WTC11 (cell line): Measurements from ENCODE around the gene KIF19. TPM values are rescaled to one million over a fixed set of nuclear protein-coding genes. Genes with fewer than 3 reads are reported as not detected.

ENCODE experiments used
- ATAC-seq: fragments of 200-7000 bp; cut with Tn5 transposase; 2 replicates; pipeline ENCODE4 v1.10.0; 2021; ENCODE audit warnings: mild to moderate bottlenecking, moderate library complexity
- CTCF ChIA-PET: fragments of 300-600 bp; sonication (Branson Sonifier 250); formaldehyde crosslinking; loops from one replicate; lab custom pipeline; 2021; ENCODE audit warnings: antibody characterized with exemption; lab: Charles Lee
- POLR2A ChIA-PET: fragments of 350-600 bp; sonication (Branson Sonifier 250); formaldehyde crosslinking; loops from one replicate; lab custom pipeline; 2021; ENCODE audit warnings: antibody characterized with exemption; lab: Charles Lee
- DNase-seq: peaks from one replicate; pipeline ENCODE4 v3.0.0; 2021; ENCODE audit warnings: low spot score
- H3K27ac Mint-ChIP-seq: 2 replicates; pipeline ENCODE4 v1.8.0; 2021; ENCODE audit warnings: mixed read lengths
- H3K27me3 Mint-ChIP-seq: 2 replicates; pipeline ENCODE4 v1.8.0; 2021; ENCODE audit warnings: low read depth, mild to moderate bottlenecking, moderate library complexity, mixed read lengths
- H3K36me3 Mint-ChIP-seq: 2 replicates; pipeline ENCODE4 v1.8.0; 2021; ENCODE audit warnings: mixed read lengths
- H3K4me1 Mint-ChIP-seq: 2 replicates; pipeline ENCODE4 v1.8.0; 2022; ENCODE audit warnings: mixed read lengths
- H3K4me3 Mint-ChIP-seq: 2 replicates; pipeline ENCODE4 v1.8.0; 2021; ENCODE audit warnings: mild to moderate bottlenecking, moderate library complexity, mixed read lengths
- H3K9me3 Mint-ChIP-seq: 2 replicates; pipeline ENCODE4 v1.8.0; 2021; ENCODE audit warnings: mixed read lengths
- ATF1 ChIP-seq: sonication (generic); formaldehyde crosslinking; IDR thresholded peaks from 2 replicates; pipeline ENCODE4 v1.8.1; 2023; ENCODE audit warnings: mild to moderate bottlenecking, moderate library complexity, missing genetic modification reagents
- EMX1 ChIP-seq: fragments of 250-450 bp; sonication (Bioruptor Pico); IDR thresholded peaks from 2 replicates; pipeline ENCODE4 v1.8.0; 2021; ENCODE audit warnings: mild to moderate bottlenecking
- HMGXB4 ChIP-seq: sonication (generic); formaldehyde crosslinking; IDR thresholded peaks from 2 replicates; pipeline ENCODE4 v1.8.1; 2023; ENCODE audit warnings: mild to moderate bottlenecking, moderate library complexity, missing genetic modification reagents
- MYBL2 ChIP-seq: sonication (generic); formaldehyde crosslinking; IDR thresholded peaks from 2 replicates; pipeline ENCODE4 v1.8.1; 2023; ENCODE audit warnings: mild to moderate bottlenecking, moderate library complexity, missing genetic modification reagents
- NFYB ChIP-seq: sonication (generic); formaldehyde crosslinking; conservative IDR thresholded peaks from 2 replicates; pipeline ENCODE4 v1.8.0; 2022; ENCODE audit warnings: low read depth, missing genetic modification reagents
- NR2C2 ChIP-seq: sonication (generic); formaldehyde crosslinking; IDR thresholded peaks from 2 replicates; pipeline ENCODE4 v1.8.0; 2022; ENCODE audit warnings: mild to moderate bottlenecking, missing genetic modification reagents
- TCF7 ChIP-seq: sonication (generic); formaldehyde crosslinking; IDR thresholded peaks from 2 replicates; pipeline ENCODE4 v1.8.0; 2022; ENCODE audit warnings: mild to moderate bottlenecking, low read depth, missing genetic modification reagents, moderate library complexity
- USF1 ChIP-seq: sonication (generic); formaldehyde crosslinking; IDR thresholded peaks from 2 replicates; pipeline ENCODE4 v1.8.0; 2022; ENCODE audit warnings: mild to moderate bottlenecking, missing genetic modification reagents
- USF2 ChIP-seq: sonication (generic); formaldehyde crosslinking; IDR thresholded peaks from 2 replicates; pipeline ENCODE4 v1.8.1; 2023; ENCODE audit warnings: mild to moderate bottlenecking, missing genetic modification reagents, moderate library complexity
- ZBTB21 ChIP-seq: sonication (generic); formaldehyde crosslinking; IDR thresholded peaks from 2 replicates; pipeline ENCODE4 v1.8.1; 2023; ENCODE audit warnings: mild to moderate bottlenecking, missing genetic modification reagents, borderline replicate concordance
- ZNF281 ChIP-seq: sonication (generic); formaldehyde crosslinking; IDR thresholded peaks from 2 replicates; pipeline ENCODE4 v1.8.0; 2023; ENCODE audit warnings: mild to moderate bottlenecking, missing genetic modification reagents
- total RNA-seq: library from RNA; stranded (reverse); gene quantifications from 3 replicates; pipeline ENCODE4 v1.2.3, GENCODE V29; 2021

The KIF19 gene
- total RNA-seq, 1 experiment from 2014 or later, result 0.44 TPM

GRCh38 chr17:74356646-74357465 lies 30.8 kb downstream of the KIF19 start (continued):
- TF ChIP-seq NR2C2 (CRISPR knock-in tag) (no peak), USF1 (no peak), MYBL2 (CRISPR knock-in tag) (no peak), ZBTB21 (CRISPR knock-in tag) (no peak), USF2 (CRISPR knock-in tag) (no peak), EMX1 (CRISPR knock-in tag) (no peak)

GRCh38 chr17:74357466-74357809 lies 31.4 kb downstream of the KIF19 start:
- ChIA-PET POLR2A (interaction anchor here (0.9 to 1.0 kb wide), 2 partner anchors 12 to 73 kb away, joined by 4 to 5 read pairs; no protein-coding TSS in a partner anchor), CTCF (interaction anchor here (0.7 to 6.1 kb wide), 14 partner anchors 11 to 380 kb away, joined by 3 to 52 read pairs (median 6); partner anchors contain the start of genes CD300H, GPR142 and RAB37)
- no peak overlapping the region for H3K27ac Mint-ChIP-seq
- H3K9me3 Mint-ChIP-seq, result 0 out of 2 replicates have a peak, but pooled peaks cover 5% of the 10 kb centered on the region
- H3K4me1 Mint-ChIP-seq, result peaks cover 27% of the 10 kb centered on the region
- H3K4me3 Mint-ChIP-seq, result no peak overlapping the region
- DNase-seq (no peak), ATAC-seq (no peak)
- TF ChIP-seq HMGXB4 (CRISPR knock-in tag) (peak; percentile 74), ATF1 (CRISPR knock-in tag) (no peak)
- H3K36me3 Mint-ChIP-seq, result no peaks in the 10 kb centered on the region
- H3K27me3 Mint-ChIP-seq, result peaks cover 54% of the 10 kb centered on the region

- ChIA-PET POLR2A (no interaction called here), CTCF (interaction anchor here (1.8 to 6.1 kb wide), 5 partner anchors 10 to 95 kb away, joined by 4 to 52 read pairs (median 19); partner anchors contain the start of gene GPR142)
- Mint-ChIP-seq H3K27me3 (peaks cover 41% of the 10 kb centered on the region), H3K4me1 (peaks cover 35% of the 10 kb centered on the region), H3K36me3 (no peaks in the 10 kb centered on the region), H3K9me3 (0 out of 2 replicates have a peak, but pooled peaks cover 5% of the 10 kb centered on the region), H3K27ac (no peak overlapping the region), H3K4me3 (peak overlapping the region; percentile 41)
- TF ChIP-seq USF1 (peak; percentile 90), NFYB (CRISPR knock-in tag) (peak; percentile 56), TCF7 (CRISPR knock-in tag) (no peak), NR2C2 (CRISPR knock-in tag) (peak; percentile 75), USF2 (CRISPR knock-in tag) (peak; percentile 91), ZNF281 (no peak)
- DNase-seq (no peak), ATAC-seq (no peak)
These were observed 32.7 kb downstream of the KIF19 start for GRCh38 chr17:74358697-74359096.
